NCI-H187 (cell line): ENCODE measurements around the gene FABP7.

ENCODE experiments used
- DNase-seq, 2 experiments: peaks; one replicate each; lab custom pipeline; 2025; lab: John Stamatoyannopoulos, UW

The FABP7 gene

DNA sequence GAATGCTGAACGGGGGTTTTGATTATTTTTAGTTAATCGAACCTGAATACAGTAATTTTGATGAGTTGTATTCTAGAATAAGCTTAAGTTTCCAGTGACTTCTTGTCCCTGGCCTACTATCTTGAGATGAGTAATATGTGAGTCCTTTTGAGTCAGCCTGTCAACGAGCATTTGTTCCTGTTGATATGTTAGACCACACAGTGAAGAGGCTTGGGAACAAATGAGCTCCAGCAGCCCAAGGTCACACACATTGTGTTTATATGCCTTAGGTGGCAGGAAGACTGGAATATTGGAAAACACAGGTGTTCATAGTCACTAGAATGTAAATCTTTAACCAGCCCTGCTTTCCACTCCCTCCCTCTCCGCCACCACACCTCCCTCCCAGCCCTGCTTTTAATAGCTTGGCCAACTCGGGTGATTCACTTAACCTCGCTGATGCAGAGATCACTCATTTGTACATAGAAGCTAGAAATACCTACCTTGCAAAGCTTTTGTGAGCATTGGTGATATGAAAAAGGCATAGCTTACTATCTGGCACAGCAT, 18.7 kb downstream of the FABP7 start:
- peak in 1 of 2 experiments; percentile 36 for DNase-seq

DNA sequence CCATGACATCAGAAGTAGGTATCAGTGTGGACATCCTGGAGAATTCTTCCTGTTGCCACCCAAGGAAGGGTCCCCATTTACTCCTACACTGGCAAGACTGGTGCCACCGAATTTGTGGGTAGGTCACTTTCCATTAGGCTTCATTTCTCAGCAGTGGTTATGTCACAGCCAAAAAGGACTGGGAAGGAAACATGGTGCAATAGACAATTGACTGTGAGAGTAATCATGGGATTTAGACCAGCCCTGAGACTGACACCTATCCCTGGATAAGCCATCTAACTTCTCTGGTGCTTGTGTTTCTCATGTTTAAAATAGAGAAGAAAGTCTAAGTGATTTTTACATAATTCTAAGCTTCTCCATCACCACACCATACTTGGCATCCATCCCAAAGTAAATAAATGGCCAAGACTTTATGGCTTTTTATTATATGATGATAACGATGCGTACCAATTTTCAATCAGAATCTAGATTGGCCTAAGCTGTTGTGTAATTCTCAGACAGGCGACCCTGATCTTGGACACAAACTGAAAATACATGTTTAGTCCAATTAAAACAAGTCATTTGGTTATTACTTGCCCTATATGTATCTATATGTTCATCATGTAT, 19.7 kb downstream of the FABP7 start:
- DNase-seq: no peak

DNA sequence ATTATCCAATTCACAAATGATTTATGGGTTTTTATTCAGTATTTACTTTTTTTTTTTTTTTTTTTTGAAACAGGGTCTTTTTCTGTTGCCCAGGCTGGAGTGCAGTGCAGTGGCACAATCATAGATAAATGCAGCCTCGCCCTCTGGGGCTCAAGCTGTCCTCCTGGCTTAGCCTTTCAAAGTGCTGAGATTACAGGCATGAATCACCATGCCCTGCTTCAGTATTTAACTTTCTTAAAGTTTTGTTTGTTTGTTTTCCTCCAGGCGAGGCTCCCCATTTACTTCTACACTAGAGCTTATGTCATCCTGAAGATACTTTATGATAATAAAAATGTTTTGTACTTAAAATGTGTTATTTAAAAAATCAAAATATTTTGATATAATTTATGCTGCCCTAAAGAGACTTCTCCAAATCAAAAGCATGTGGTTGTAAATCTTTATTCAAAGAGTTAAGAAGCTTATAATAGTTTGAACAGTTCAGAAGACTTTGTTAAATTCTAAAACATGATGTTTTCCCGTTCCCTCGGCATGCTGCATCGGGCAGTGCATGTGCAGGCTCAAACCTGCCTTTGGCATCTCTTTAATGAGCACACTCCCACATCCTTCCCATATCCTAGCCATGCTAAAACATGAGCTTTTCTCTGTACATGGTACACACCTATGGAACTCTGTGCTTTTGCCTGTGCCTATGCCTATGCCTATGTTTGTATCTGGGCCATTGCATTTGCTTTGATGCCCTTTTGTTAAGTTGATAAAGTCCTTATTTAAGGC, 20.6 kb downstream of the FABP7 start:
- DNase-seq: no peak

DNA sequence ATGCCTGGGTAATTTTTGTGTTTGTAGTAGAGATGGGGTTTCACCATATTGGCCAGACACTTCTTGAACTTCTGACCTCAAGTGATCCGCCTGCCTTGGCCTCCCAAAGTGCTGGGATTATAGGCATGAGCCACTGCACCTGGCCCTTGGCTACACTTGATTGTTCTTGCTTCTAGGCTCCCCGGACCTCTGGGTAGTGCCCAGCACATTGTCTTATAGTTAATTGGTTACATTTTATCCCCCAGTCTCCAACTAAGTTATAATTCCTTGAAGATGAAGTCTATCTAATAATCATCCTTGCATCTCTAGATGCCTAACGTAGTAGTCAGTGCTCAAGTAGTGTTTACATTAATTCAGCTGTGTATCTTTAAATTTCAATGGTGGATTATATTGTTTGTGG, 21.4 kb downstream of the FABP7 start:
- no peak for DNase-seq

DNA sequence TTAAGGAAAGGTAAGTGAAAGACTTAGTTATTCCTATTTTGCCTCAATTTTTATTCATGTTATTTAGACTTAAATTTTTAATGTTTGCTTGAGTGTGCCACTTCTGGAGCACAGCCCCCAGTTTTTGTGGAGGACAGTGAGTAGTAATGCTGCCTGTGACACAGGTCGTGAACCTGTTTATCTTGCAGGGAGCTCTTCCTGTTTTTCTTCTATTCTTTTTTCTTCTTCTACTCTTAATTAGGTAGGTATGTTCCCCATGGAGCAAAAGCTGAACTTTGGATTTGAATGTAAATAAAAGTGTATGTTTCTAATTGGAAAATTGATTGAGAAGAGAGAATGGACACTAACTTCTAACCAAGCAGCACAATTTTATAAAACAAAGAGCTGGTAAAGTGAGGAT, 21.9 kb downstream of the FABP7 start:
- no peak for DNase-seq

DNA sequence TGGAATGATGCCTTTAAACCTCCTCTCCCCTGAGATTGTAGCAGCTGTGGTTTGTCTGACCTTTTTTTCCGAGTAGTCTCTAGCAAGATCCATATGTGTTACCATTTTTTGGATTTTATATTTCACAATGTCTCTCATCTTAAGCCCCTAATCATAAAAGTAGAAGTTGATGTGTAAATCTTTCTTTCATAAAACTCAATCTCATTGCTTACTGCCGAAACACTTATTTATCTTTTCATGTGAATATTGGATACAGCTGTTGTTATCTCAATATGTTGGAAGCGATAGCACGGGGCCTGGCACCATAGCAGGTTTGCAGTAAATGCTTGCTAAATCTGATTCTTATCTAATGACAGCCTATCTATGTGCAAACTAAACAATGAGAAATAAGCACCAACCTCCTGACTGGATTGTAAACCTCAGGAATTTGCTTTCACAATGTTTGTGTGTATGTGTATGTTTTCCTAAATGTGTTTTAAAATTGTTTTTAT, 23.7 kb downstream of the FABP7 start:
- no peak for DNase-seq

DNA sequence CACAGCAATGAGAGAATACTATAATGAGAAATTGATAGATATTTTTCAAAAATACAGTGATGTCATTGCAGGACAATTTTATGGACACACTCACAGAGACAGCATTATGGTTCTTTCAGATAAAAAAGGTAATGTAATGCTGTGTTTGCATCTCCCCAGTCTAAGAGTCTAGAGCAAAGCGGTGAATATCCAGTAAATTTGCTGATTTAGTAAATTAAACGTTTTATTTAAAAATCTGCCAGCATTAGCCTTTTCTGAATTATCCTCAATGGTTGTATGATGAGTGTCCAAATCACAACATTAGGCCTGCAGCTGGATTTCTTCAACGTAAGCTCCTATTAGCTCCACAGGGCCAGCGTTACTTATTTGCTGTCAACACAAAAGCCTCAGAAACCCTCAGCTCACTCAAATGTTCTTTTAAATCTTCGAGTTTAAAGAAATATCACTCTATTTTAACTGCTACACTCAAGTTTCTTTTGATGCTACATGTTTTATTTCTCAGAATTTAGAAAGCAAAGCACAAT, 25.5 kb downstream of the FABP7 start:
- DNase-seq: no peak

DNA sequence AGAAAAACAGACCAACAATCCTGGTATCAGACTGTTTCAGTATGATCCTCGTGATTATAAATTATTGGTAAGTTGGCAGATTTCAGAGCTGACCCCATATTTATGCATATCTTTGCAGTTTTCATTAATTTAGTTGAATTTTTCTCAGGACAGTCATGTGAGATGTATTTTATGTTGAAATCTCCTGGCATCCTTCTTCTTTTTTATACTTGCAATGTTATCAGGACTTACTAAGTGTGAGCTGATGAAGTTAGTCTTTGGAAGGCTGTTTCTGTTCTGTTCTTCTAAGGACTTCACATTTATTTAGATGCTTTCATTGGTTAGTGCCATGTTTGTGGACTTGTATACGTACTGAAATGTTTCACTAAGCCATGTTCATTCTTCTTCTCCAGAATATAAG, 26.8 kb downstream of the FABP7 start:
- DNase-seq: no peak

DNA sequence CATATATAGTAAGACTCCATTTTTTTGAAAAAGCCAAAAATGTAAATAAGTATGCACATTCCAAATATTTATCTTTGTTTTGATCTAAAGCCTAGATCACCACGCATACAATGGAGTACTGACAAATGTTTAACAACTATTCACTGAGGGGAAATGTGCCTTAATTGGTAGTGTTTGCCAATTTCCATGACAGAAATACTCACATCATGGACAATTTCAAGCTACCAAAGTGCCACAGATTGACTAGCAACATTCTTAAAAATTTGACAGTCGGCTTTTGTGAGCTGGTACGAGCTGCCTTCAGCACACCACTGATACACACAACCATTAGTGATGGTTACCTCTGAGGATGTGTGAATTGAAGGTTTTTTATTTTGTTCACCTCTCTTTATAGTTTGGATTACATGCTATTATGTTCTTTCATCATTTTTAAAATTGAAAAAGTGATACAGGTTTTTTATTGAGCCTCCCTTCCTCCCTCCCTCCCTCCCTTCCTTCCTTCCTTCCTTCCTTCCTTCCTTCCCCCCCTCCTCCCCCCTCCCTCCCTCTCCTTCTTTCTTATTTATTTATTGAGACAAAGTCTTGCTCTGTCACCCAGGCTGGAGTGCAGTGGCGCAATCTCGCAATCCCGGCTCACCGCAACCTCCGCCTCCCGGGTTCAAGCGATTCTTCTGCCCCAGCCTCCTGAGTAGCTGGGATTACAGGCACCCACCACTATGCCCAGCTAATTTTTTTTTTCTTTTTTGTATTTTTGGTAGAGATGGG, 28.8 kb downstream of the FABP7 start:
- no peak for DNase-seq

DNA sequence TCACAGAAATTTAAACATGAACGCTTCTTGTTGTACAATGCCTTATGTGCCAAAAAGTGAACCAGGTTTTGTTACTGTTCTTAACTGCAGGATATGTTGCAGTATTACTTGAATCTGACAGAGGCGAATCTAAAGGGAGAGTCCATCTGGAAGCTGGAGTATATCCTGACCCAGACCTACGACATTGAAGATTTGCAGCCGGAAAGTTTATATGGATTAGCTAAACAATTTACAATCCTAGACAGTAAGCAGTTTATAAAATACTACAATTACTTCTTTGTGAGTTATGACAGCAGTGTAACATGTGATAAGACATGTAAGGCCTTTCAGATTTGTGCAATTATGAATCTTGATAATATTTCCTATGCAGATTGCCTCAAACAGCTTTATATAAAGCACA, 29.5 kb downstream of the FABP7 start:
- no peak for DNase-seq

DNA sequence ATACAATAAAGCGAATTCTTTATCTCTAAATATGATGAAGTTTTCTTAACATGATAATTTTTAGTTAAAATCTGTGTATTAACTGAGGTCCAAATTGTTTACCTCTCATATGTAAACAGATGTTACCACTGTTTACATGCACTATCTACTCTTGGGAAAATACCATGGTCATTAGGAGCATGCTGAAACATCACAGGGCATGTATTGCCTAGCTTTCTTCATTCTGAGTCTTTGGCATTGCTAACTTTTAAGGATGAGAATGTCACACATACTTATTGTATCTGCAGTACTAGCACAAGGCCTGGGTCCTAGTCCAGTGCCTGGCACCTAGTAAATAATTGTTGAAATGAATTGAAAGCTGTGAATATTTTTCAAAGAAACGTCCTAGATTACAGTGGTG, 30.2 kb downstream of the FABP7 start:
- no peak for DNase-seq

DNA sequence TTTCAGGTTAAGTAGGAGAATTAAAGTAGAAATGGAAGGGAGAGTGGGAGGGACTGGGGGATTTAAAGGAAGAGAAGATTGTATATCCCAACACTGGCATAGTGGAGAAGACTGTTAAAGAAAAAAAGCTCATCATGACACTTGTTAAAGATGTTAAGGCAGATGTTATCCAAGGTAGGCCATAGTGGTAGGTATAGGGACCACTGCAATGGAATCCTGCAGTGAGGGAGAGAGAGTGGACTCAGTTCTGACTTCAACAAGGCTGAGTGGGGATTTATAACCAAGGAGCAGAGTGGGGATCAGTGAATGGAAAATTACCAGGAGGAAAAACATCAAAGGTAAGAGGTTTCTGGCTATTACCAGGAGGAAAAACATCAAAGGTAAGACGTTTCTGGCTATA, 30.7 kb downstream of the FABP7 start:
- DNase-seq: no peak

DNA sequence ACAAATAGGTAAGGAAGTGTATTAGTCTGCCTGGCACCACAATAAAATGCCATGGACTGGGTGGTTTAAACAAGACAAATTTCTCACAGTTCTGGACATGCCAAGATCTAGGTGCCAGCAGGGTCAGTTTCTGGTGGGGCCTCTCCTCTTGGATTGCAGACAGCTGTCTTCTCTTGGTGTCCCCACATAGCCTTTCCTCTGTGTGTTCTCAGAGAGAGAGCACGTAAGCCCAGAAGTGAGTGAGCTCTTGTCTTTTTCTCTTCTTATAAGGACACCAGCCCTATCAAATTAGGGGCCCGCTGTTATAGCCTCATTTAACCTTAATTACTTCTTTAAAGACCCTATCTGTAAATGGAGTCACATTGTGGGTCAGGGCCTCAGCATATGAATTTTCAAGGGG, 37.8 kb downstream of the FABP7 start:
- no peak for DNase-seq

DNA sequence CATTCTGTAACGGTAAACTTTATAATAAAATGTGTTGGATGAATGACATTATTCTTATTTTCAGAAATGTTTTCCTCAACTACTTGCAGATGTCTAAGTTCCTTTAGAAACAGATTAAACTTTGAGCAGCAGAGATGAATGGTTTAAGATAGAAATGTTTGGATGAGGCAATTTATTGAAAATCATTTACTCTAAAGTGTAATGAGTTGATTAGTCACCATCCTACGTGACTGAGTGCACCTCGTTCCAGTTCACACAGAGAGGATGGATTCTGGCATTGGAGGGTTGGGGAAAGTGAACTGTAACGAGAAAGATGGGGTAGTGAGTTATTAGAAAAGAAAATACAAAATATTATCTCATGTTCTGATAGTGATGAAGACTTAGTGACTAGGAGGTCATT, 38.2 kb downstream of the FABP7 start:
- DNase-seq: no peak

DNA sequence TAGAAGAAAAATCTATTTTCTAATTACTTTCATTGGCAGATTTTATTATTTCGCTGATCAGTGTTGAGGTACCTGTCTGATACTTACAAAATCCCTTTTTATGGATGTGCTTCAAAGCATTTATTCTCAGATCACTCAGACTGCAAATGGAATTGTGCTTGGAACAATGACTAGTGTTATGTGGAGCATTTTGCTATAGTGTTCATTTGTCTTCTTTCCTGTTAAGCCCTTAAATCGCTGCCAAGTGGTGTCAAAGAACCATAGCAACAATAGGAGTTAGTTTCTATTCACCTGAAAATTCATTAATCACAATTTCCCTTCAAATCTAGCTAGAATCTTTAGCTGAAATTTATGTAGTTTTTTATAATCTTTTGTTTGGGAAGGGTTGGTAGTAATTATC, 39.4 kb downstream of the FABP7 start:
- DNase-seq: no peak

DNA sequence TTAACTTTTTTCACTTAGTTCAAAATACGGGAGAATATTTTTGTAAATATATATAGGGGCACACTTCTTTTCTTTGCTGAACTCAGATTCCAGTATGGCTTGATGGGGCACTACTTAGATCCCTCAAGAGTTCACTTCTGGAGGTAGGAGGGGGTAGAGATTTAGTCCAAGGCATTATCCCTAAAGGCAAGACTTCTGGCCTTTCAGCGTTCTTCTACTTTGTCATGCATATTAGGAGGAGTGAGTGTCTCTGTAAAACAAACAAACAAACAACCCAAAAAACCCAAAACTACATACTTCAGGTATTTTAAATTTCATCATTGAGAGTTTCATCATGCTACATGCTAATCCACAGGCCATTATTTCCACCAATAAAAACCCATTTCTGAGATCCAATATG, 41.6 kb downstream of the FABP7 start:
- no peak for DNase-seq

DNA sequence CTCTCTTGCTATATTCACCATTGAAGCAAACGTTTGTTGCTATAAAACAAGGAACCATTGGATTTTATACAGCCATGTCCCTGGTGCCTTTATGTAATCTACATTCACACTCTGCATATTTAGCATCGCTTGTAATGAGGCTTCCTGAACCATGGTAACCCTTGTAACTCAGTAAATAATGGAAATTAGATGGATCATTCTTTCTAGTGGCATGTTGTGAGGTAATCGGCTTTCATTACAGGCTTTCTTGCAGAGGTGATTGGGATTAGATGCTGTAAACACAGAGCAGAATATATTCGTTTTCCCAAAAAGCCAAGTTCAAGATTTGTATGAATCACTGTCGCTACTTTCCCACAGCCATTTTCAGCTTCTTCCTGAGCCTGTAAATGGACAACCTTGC, 45.6 kb downstream of the FABP7 start:
- DNase-seq: no peak

DNA sequence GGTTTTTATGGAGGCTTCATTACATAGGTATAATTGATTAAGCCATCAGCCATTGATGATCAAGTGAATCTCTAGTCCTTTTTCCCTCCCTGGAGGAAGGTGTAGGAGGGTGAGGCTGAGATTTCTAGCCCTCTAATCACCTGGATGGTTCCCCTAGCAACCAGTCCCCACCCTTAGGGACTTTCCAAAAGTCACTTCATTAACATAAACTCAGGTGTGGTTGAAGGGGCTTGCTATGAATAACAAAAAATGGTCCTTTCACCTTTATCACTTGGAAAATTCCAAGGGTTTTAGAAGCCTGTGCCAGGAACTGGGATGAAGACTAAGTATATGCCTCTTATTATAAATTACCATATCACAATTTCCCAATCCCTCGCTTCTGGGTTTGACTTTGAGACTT, 49.9 kb downstream of the FABP7 start:
- no peak for DNase-seq

DNA sequence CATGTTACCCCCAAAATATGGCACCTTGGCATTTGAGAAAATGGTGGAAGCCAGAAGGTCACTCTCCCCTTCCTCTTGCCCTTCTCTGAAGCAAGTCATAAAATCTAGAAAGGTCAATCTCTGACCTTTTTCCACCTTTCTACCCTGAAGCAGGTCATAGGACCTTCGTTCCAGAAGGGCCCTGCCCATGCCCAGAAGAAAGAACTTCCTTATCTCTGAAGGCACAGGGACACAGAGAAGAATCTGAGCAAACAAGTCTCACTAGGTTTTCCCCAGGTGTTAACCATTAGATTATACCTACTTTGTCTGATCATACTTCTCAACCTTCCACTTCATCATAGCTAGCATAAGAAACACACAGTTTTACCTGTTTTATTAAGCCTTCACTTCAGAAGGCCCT, 52.0 kb downstream of the FABP7 start:
- no peak for DNase-seq

DNA sequence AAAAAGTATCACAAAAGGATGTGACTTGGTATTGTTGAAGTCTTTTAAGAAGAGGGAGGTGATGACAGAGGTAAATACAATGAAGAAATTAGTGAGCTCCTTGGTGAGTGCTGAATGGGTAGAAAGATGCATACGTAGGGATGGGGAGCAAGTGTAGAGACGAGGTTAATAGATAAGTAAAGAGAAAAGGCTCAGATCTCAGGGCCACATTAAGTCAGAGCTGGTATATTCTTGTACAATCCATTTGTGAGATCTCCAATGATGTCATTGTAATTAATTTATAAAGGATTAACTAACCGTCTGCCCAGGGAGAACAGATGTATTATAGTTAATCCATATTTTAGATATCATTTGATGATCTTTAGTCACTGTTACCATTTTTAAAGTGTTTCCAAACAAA, 52.9 kb downstream of the FABP7 start:
- no peak for DNase-seq

DNA sequence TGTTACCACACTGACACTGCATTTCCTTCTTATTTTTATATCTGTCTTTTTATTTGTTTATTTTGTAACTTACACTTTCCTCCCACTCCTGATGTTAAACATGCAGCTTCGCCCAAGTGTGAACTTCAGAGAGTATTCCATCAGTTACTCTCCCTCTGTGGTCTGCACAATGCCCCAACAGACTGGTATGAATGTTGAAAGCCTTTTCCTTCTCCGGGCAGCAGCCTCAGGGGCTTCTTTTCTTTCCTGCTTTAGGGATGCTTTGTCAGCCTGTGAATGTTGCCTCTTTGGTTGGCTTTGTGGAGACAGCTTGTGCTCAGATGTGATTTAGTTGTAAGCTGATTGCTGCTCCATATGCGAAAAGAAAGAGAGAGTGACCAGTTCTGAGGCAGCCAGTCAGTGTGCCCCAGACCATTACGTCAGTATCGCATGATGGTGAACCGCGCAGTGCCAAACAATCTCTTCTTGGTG, 53.5 kb downstream of the FABP7 start:
- no peak for DNase-seq
